Measurements from ENCODE around the gene FIGN.

Gene FIGN

DNA sequence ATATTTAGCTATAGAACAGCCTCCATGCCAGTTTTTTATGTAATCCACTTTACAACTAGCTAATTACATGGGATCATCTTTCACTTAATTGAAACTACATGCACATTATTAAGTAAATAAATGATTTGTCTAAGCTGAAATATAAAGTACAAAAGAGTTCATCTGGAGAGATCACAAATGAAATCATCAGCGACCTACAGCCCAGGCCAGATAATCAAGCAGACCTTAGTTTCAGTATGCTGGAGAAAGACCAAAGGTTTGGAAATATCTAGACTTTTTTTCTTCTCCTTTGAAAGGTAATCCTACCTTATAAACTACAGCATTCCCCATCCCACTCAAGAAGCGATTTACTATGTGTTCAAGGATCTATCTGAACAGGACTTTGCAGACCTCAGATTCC, 26.5 kb downstream of the FIGN start:
- no peaks in the 10 kb centered on the region for H3K79me2 ChIP-seq (ENCODE audit: insufficient read depth, low read length)
- H3K27ac ChIP-seq (ENCODE audit: low read length), result no peak overlapping the region
- H3K4me2 ChIP-seq (ENCODE audit: insufficient read depth, low read length), result no peak overlapping the region
- no peak overlapping the region for H2AFZ ChIP-seq (ENCODE audit: low read depth, low read length)
- DNase-seq, result no peak
- no peak for TF ChIP-seq EZH2 (IDR thresholded peaks at IDR 0.05; ENCODE audit: borderline replicate concordance, low read depth, low read length, severe bottlenecking)
- TF ChIP-seq, protein P1, sequence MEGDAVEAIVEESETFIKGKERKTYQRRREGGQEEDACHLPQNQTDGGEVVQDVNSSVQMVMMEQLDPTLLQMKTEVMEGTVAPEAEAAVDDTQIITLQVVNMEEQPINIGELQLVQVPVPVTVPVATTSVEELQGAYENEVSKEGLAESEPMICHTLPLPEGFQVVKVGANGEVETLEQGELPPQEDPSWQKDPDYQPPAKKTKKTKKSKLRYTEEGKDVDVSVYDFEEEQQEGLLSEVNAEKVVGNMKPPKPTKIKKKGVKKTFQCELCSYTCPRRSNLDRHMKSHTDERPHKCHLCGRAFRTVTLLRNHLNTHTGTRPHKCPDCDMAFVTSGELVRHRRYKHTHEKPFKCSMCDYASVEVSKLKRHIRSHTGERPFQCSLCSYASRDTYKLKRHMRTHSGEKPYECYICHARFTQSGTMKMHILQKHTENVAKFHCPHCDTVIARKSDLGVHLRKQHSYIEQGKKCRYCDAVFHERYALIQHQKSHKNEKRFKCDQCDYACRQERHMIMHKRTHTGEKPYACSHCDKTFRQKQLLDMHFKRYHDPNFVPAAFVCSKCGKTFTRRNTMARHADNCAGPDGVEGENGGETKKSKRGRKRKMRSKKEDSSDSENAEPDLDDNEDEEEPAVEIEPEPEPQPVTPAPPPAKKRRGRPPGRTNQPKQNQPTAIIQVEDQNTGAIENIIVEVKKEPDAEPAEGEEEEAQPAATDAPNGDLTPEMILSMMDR (IDR thresholded peaks at IDR 0.05; ENCODE audit: borderline replicate concordance, extremely low read depth, low read length, poor library complexity, severe bottlenecking), result no peak
- ATAC-seq (ENCODE audit: insufficient read depth, low read depth), result no peak
- no peak overlapping the region for H3K4me3 ChIP-seq (ENCODE audit: low read depth in 1 of 2, low read length in 2 of 2)
- H3K27me3 ChIP-seq (ENCODE audit: insufficient read depth, low read length, poor library complexity), result no peaks in the 10 kb centered on the region
- no peaks in the 10 kb centered on the region for H3K4me1 ChIP-seq (ENCODE audit: insufficient read depth, low read length)
- H3K9ac ChIP-seq (ENCODE audit: low read depth, low read length), result no peak overlapping the region
- no peaks in the 10 kb centered on the region for H4K20me1 ChIP-seq (ENCODE audit: insufficient read depth, low read length)
- no peaks in the 10 kb centered on the region for H3K36me3 ChIP-seq (ENCODE audit: insufficient read depth, low read length)
- no peaks in the 10 kb centered on the region for H3K9me3 ChIP-seq (ENCODE audit: insufficient read depth, low read length, severe bottlenecking)

DNA sequence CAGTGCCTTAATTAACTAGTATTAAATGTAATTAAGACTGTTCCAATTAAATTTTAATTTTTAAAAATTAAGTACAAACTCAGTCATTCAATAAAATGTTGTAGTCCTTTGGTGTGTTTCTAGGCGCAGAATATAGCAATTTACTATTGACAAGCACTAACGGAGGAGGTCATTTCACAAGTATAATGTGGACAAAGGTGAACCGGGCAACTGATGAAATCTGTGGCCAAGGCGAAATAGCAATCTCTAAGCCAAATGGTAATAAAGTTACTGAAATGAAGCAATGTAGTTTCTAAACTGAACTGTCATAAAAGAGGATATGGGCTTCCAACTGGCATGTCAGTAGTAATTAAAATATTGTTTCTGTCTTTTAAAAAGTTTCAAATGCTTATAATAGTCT, 27.5 kb downstream of the FIGN start:
- H4K20me1 ChIP-seq (ENCODE audit: insufficient read depth, low read length), result no peaks in the 10 kb centered on the region
- no peak overlapping the region for H3K4me2 ChIP-seq (ENCODE audit: insufficient read depth, low read length)
- TF ChIP-seq, protein P1 (IDR thresholded peaks at IDR 0.05; ENCODE audit: borderline replicate concordance, extremely low read depth, low read length, poor library complexity, severe bottlenecking), result no peak
- TF ChIP-seq EZH2 (IDR thresholded peaks at IDR 0.05; ENCODE audit: borderline replicate concordance, low read depth, low read length, severe bottlenecking), result no peak
- no peaks in the 10 kb centered on the region for H3K4me1 ChIP-seq (ENCODE audit: insufficient read depth, low read length)
- no peak for DNase-seq
- no peak overlapping the region for H2AFZ ChIP-seq (ENCODE audit: low read depth, low read length)
- no peaks in the 10 kb centered on the region for H3K9me3 ChIP-seq (ENCODE audit: insufficient read depth, low read length, severe bottlenecking)
- no peak overlapping the region for H3K27ac ChIP-seq (ENCODE audit: low read length)
- no peaks in the 10 kb centered on the region for H3K79me2 ChIP-seq (ENCODE audit: insufficient read depth, low read length)
- no peak overlapping the region for H3K4me3 ChIP-seq (ENCODE audit: low read depth in 1 of 2, low read length in 2 of 2)
- no peak overlapping the region for H3K9ac ChIP-seq (ENCODE audit: low read depth, low read length)
- ATAC-seq (ENCODE audit: insufficient read depth, low read depth), result no peak
- no peaks in the 10 kb centered on the region for H3K36me3 ChIP-seq (ENCODE audit: insufficient read depth, low read length)
- H3K27me3 ChIP-seq (ENCODE audit: insufficient read depth, low read length, poor library complexity), result no peaks in the 10 kb centered on the region

DNA sequence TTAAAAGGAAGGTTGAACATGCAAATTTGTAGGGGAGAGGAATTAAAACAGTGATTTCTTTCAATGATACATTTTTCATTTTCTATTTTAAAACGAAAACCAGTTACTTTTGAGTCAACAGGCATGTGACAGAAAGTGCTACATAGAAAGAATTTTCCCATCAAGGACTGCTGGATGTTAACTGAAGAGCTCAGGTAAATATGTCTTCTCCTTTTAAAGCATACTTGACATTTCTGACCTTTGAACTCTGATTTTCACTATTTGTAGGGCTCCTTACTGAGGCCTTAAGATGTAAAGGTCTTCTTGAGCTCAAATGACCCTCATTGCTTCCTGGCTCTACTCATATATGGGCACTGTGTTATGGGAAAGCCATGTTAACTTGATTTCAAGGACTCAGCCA, 32.4 kb downstream of the FIGN start:
- no peak for ATAC-seq (ENCODE audit: insufficient read depth, low read depth)
- H3K9ac ChIP-seq (ENCODE audit: low read depth, low read length), result no peak overlapping the region
- TF ChIP-seq, protein P1 (IDR thresholded peaks at IDR 0.05; ENCODE audit: borderline replicate concordance, extremely low read depth, low read length, poor library complexity, severe bottlenecking), result no peak
- TF ChIP-seq EZH2 (IDR thresholded peaks at IDR 0.05; ENCODE audit: borderline replicate concordance, low read depth, low read length, severe bottlenecking), result no peak
- H3K27me3 ChIP-seq (ENCODE audit: insufficient read depth, low read length, poor library complexity), result no peaks in the 10 kb centered on the region
- no peak overlapping the region for H3K4me2 ChIP-seq (ENCODE audit: insufficient read depth, low read length)
- H3K36me3 ChIP-seq (ENCODE audit: insufficient read depth, low read length), result no peaks in the 10 kb centered on the region
- no peak for DNase-seq
- no peaks in the 10 kb centered on the region for H3K9me3 ChIP-seq (ENCODE audit: insufficient read depth, low read length, severe bottlenecking)
- H2AFZ ChIP-seq (ENCODE audit: low read depth, low read length), result no peak overlapping the region
- H3K79me2 ChIP-seq (ENCODE audit: insufficient read depth, low read length), result no peaks in the 10 kb centered on the region
- no peak overlapping the region for H3K4me3 ChIP-seq (ENCODE audit: low read depth in 1 of 2, low read length in 2 of 2)
- no peak overlapping the region for H3K27ac ChIP-seq (ENCODE audit: low read length)
- no peaks in the 10 kb centered on the region for H3K4me1 ChIP-seq (ENCODE audit: insufficient read depth, low read length)
- no peaks in the 10 kb centered on the region for H4K20me1 ChIP-seq (ENCODE audit: insufficient read depth, low read length)

Data from DND-41 (cell line).